ENCODE data around the gene CFLAR. TPM values are rescaled to one million over a fixed set of nuclear protein-coding genes. Genes with fewer than 3 reads are reported as not detected.

Gene CFLAR
- total RNA-seq, 1 experiment from 2014 or later = 21.5 TPM

DNA sequence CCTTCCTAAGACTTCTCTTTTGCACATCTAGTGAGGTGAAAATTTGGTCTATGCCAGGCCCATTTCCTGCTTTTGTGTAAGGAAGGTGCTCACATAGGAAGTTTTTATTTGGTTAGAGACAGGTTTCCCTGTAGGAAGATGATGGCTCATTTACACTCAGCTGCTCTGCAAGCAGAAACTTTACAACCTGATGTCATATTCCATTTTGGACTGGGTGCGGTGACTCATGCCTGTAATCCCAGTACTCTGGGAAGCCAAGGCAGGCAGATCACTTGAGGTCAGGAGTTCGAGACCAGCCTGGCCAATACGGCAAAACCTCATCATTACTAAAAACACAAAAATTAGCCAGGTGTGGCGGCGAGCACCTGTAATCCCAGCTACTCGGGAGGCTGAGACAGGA is 102.8 kb downstream of the CFLAR start:
- POLR2A ChIA-PET = interaction anchor here (0.5 to 1.4 kb wide), 2 partner anchors 11 to 15 kb away, joined by 3 to 4 read pairs; no protein-coding TSS in a partner anchor
- ATAC-seq (no peak), DNase-seq (ENCODE audit: low spot score) (no peak)
- Mint-ChIP-seq H3K27ac (no peak overlapping the region), H3K36me3 (peaks cover 7% of the 10 kb centered on the region), H3K4me1 (peaks cover 26% of the 10 kb centered on the region), H3K27me3 (ENCODE audit: low read depth) (no peaks in the 10 kb centered on the region; the same call in 1 of the 2 replicates), H3K4me3 (no peak overlapping the region), H3K9me3 (peaks cover 16% of the 10 kb centered on the region)
- TF ChIP-seq, protein P1, sequence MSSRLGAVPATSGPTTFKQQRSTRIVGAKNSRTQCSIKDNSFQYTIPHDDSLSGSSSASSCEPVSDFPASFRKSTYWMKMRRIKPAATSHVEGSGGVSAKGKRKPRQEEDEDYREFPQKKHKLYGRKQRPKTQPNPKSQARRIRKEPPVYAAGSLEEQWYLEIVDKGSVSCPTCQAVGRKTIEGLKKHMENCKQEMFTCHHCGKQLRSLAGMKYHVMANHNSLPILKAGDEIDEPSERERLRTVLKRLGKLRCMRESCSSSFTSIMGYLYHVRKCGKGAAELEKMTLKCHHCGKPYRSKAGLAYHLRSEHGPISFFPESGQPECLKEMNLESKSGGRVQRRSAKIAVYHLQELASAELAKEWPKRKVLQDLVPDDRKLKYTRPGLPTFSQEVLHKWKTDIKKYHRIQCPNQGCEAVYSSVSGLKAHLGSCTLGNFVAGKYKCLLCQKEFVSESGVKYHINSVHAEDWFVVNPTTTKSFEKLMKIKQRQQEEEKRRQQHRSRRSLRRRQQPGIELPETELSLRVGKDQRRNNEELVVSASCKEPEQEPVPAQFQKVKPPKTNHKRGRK (CRISPR knock-in tag; IDR thresholded peaks at IDR 0.05; ENCODE audit: borderline replicate concordance) = no peak
- no peak for TF ChIP-seq NFATC4 (CRISPR knock-in tag; IDR thresholded peaks at IDR 0.05)
- TF ChIP-seq, protein P2, sequence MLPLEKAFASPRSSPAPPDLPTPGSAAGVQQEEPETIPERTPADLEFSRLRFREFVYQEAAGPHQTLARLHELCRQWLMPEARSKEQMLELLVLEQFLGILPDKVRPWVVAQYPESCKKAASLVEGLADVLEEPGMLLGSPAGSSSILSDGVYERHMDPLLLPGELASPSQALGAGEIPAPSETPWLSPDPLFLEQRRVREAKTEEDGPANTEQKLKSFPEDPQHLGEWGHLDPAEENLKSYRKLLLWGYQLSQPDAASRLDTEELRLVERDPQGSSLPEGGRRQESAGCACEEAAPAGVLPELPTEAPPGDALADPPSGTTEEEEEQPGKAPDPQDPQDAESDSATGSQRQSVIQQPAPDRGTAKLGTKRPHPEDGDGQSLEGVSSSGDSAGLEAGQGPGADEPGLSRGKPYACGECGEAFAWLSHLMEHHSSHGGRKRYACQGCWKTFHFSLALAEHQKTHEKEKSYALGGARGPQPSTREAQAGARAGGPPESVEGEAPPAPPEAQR (CRISPR knock-in tag; IDR thresholded peaks at IDR 0.05) = no peak
- CTCF ChIA-PET = interaction anchor here (1.4 to 5.8 kb wide), 2 partner anchors 14 to 41 kb away, joined by 3 to 66 read pairs; no protein-coding TSS in a partner anchor

DNA sequence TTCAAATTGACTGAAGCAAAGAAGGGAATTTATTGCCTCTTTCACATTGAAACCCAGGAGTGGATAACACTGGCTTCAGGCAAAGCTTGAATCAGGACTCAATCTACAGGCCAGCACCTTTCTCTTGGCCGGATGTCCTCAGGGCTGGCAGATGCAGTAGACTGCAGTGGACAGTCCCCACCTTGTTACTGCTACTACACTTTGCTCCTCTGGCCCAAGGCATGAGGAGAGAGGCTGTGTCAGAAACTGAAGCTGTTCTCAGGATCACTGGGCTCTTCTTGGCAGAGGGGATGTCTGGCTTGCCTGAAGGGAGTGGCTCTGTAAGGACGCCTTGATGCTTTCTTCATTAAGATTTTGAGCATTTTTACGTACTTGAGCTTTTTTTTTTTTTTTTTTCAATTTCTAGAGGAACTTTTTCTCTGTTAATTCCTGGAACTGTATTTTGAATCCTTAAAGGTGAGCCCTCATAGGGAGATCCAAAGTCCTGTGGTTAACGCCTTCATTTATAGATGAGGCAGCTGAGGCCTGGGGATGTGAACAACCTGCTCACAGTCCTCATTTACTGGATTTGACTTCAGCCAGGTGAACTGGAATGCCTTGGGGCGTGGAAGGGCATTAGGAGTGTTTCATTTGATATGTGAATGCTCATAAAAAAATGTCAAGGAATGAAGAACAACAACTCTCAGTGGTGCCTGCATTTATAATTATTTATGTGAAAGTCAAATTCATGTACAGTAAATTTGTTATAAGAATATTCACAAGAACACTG is 103.5 kb downstream of the CFLAR start:
- Mint-ChIP-seq H3K9me3 (peaks cover 16% of the 10 kb centered on the region), H3K4me3 (no peak overlapping the region), H3K36me3 (peaks cover 7% of the 10 kb centered on the region), H3K27ac (no peak overlapping the region), H3K27me3 (ENCODE audit: low read depth) (no peaks in the 10 kb centered on the region; the same call in 1 of the 2 replicates), H3K4me1 (peaks cover 26% of the 10 kb centered on the region)
- ATAC-seq (no peak; the same call in 1 of the 2 replicates), DNase-seq (ENCODE audit: low spot score) (no peak)
- POLR2A ChIA-PET = interaction anchor here (0.5 to 1.4 kb wide), 3 partner anchors 12 to 350 kb away, joined by 3 to 4 read pairs (median 3); no protein-coding TSS in a partner anchor
- CTCF ChIA-PET = interaction anchor here (0.6 to 5.8 kb wide), 5 partner anchors 13 to 514 kb away, joined by 3 to 66 read pairs (median 3); partner anchors contain the start of gene CASP10
- TF ChIP-seq RORB (CRISPR knock-in tag; IDR thresholded peaks at IDR 0.05) = no peak
- TF ChIP-seq NFATC4 (CRISPR knock-in tag; IDR thresholded peaks at IDR 0.05) = no peak
- TF ChIP-seq, protein P3, sequence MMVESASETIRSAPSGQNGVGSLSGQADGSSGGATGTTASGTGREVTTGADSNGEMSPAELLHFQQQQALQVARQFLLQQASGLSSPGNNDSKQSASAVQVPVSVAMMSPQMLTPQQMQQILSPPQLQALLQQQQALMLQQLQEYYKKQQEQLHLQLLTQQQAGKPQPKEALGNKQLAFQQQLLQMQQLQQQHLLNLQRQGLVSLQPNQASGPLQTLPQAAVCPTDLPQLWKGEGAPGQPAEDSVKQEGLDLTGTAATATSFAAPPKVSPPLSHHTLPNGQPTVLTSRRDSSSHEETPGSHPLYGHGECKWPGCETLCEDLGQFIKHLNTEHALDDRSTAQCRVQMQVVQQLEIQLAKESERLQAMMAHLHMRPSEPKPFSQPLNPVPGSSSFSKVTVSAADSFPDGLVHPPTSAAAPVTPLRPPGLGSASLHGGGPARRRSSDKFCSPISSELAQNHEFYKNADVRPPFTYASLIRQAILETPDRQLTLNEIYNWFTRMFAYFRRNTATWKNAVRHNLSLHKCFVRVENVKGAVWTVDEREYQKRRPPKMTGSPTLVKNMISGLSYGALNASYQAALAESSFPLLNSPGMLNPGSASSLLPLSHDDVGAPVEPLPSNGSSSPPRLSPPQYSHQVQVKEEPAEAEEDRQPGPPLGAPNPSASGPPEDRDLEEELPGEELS (CRISPR knock-in tag; IDR thresholded peaks at IDR 0.05) = no peak
- TF ChIP-seq, protein P4, sequence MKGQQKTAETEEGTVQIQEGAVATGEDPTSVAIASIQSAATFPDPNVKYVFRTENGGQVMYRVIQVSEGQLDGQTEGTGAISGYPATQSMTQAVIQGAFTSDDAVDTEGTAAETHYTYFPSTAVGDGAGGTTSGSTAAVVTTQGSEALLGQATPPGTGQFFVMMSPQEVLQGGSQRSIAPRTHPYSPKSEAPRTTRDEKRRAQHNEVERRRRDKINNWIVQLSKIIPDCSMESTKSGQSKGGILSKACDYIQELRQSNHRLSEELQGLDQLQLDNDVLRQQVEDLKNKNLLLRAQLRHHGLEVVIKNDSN (CRISPR knock-in tag; IDR thresholded peaks at IDR 0.05) = no peak
- TF ChIP-seq FOXK1 (CRISPR knock-in tag; IDR thresholded peaks at IDR 0.05) = no peak
- no peak for TF ChIP-seq ELF4 (CRISPR knock-in tag; IDR thresholded peaks at IDR 0.05; ENCODE audit: low read depth)
- TF ChIP-seq NFE2L1 (CRISPR knock-in tag; IDR thresholded peaks at IDR 0.05) = no peak
- no peak for TF ChIP-seq ZNF317 (CRISPR knock-in tag; IDR thresholded peaks at IDR 0.05; ENCODE audit: borderline replicate concordance, low read depth)
- TF ChIP-seq, protein P5, sequence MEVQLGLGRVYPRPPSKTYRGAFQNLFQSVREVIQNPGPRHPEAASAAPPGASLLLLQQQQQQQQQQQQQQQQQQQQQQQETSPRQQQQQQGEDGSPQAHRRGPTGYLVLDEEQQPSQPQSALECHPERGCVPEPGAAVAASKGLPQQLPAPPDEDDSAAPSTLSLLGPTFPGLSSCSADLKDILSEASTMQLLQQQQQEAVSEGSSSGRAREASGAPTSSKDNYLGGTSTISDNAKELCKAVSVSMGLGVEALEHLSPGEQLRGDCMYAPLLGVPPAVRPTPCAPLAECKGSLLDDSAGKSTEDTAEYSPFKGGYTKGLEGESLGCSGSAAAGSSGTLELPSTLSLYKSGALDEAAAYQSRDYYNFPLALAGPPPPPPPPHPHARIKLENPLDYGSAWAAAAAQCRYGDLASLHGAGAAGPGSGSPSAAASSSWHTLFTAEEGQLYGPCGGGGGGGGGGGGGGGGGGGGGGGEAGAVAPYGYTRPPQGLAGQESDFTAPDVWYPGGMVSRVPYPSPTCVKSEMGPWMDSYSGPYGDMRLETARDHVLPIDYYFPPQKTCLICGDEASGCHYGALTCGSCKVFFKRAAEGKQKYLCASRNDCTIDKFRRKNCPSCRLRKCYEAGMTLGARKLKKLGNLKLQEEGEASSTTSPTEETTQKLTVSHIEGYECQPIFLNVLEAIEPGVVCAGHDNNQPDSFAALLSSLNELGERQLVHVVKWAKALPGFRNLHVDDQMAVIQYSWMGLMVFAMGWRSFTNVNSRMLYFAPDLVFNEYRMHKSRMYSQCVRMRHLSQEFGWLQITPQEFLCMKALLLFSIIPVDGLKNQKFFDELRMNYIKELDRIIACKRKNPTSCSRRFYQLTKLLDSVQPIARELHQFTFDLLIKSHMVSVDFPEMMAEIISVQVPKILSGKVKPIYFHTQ (CRISPR knock-in tag; IDR thresholded peaks at IDR 0.05) = no peak
- TF ChIP-seq FOXJ3 (CRISPR knock-in tag; IDR thresholded peaks at IDR 0.05; ENCODE audit: borderline replicate concordance) = no peak
- TF ChIP-seq, protein P6, sequence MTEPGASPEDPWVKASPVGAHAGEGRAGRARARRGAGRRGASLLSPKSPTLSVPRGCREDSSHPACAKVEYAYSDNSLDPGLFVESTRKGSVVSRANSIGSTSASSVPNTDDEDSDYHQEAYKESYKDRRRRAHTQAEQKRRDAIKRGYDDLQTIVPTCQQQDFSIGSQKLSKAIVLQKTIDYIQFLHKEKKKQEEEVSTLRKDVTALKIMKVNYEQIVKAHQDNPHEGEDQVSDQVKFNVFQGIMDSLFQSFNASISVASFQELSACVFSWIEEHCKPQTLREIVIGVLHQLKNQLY (CRISPR knock-in tag; IDR thresholded peaks at IDR 0.05) = no peak
- TF ChIP-seq CBFB (CRISPR knock-in tag; IDR thresholded peaks at IDR 0.05; ENCODE audit: low read depth) = no peak
- TF ChIP-seq, protein P7, sequence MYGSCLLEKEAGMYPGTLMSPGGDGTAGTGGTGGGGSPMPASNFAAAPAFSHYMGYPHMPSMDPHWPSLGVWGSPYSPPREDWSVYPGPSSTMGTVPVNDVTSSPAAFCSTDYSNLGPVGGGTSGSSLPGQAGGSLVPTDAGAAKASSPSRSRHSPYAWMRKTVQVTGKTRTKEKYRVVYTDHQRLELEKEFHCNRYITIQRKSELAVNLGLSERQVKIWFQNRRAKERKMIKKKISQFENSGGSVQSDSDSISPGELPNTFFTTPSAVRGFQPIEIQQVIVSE (CRISPR knock-in tag; IDR thresholded peaks at IDR 0.05; ENCODE audit: borderline replicate concordance) = no peak
- no peak for TF ChIP-seq GTF2I (CRISPR knock-in tag; conservative IDR thresholded peaks at IDR 0.05)
- TF ChIP-seq TEAD1 (CRISPR knock-in tag; IDR thresholded peaks at IDR 0.05) = no peak
- TF ChIP-seq HMGA2 (CRISPR knock-in tag; IDR thresholded peaks at IDR 0.05) = no peak
- no peak for TF ChIP-seq PRRX2 (CRISPR knock-in tag; IDR thresholded peaks at IDR 0.05)
- no peak for TF ChIP-seq ZNF416 (CRISPR knock-in tag; IDR thresholded peaks at IDR 0.05)
- TF ChIP-seq, protein P8, sequence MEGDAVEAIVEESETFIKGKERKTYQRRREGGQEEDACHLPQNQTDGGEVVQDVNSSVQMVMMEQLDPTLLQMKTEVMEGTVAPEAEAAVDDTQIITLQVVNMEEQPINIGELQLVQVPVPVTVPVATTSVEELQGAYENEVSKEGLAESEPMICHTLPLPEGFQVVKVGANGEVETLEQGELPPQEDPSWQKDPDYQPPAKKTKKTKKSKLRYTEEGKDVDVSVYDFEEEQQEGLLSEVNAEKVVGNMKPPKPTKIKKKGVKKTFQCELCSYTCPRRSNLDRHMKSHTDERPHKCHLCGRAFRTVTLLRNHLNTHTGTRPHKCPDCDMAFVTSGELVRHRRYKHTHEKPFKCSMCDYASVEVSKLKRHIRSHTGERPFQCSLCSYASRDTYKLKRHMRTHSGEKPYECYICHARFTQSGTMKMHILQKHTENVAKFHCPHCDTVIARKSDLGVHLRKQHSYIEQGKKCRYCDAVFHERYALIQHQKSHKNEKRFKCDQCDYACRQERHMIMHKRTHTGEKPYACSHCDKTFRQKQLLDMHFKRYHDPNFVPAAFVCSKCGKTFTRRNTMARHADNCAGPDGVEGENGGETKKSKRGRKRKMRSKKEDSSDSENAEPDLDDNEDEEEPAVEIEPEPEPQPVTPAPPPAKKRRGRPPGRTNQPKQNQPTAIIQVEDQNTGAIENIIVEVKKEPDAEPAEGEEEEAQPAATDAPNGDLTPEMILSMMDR (IDR thresholded peaks at IDR 0.05) = no peak

Measured in WTC11 (cell line).